Muscle layer of colon (tissue), 2 donors: ENCODE data around the gene FBXL16.
"Not testable (repeated sequence)": the region's sequence is repeated elsewhere in the genome, so short reads cannot be mapped to it uniquely, and the experiment has no call there.

Experiments
- H3K27ac ChIP-seq: one replicate; pipeline ENCODE4 v1.7.0; 2013; ENCODE audit warnings: low read depth, mild to moderate bottlenecking, low read length, moderate library complexity
- H3K27me3 ChIP-seq, 2 donors: one replicate each; pipeline ENCODE4 v1.7.0; 2013; ENCODE audit warnings: low read length in 2 of 2, mild to moderate bottlenecking in 2 of 2; ENCODE audit not compliant: insufficient read depth in 2 of 2, control insufficient read depth in 1 of 2
- H3K36me3 ChIP-seq: one replicate; pipeline ENCODE4 v1.7.0; 2013; ENCODE audit warnings: mild to moderate bottlenecking, low read length; ENCODE audit not compliant: insufficient read depth
- H3K4me1 ChIP-seq: one replicate; pipeline ENCODE4 v1.7.0; 2013; ENCODE audit warnings: mild to moderate bottlenecking, low read length; ENCODE audit not compliant: insufficient read depth
- H3K4me3 ChIP-seq, 2 donors: one replicate each; pipeline ENCODE4 v1.7.0; 2013; ENCODE audit warnings: low read length in 2 of 2, low read depth in 1 of 2, mild to moderate bottlenecking in 1 of 2, moderate library complexity in 1 of 2
- H3K9ac ChIP-seq: one replicate; pipeline ENCODE4 v1.7.0; 2013; ENCODE audit warnings: low read length
- H3K9me3 ChIP-seq: one replicate; pipeline ENCODE4 v1.7.0; 2013; ENCODE audit warnings: mild to moderate bottlenecking, low read length
- donor health status: abdominal sarcoma.
- donor health status: Adenocarcinoma of cecum.

FBXL16 gene

DNA sequence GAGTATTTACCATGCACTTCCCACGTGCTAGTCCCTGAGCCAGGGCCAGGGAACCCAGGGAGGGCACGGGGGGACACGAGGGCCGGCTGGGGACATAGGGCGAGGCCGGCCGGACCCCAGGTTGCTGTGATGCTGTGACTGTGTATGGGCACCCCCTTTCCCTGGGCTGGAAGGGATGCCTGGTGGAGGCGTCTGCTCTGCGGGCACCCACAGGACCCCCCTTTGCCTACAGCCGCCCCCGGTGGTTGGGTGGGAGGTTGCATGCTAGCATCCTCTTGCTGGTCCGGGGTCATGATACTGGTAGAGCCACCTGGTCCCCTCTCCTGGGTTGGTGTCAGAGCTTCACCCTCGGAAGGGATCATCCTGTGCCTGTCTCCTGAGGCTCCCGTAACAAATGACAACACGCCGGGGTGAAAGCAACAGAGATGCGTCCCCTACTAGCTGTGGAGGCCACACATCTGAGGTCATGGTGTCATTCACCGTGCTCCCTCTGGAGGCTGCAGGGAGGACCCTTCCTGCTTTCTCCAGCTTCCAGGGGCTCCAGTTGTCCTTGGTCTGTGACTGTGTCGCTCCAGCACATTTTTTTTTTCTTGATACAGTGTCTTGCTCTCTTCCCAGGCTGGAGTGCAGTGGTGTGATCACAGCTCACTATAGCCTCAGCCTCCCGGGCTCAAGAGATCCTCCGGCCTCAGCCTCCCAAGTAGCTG, 38.3 kb upstream of the FBXL16 start:
- H3K9ac ChIP-seq = no peak overlapping the region
- H3K36me3 ChIP-seq = no peaks in the 10 kb centered on the region
- no peak overlapping the region for H3K27ac ChIP-seq
- peaks cover 0 to 3% of the 10 kb centered on the region in 2 donors for H3K27me3 ChIP-seq
- no peaks in the 10 kb centered on the region for H3K9me3 ChIP-seq
- peaks cover 10% of the 10 kb centered on the region for H3K4me1 ChIP-seq
- H3K4me3 ChIP-seq = no peak overlapping the region

- not testable (repeated sequence) for H3K4me3 ChIP-seq
Observed at GRCh38 chr16:742894-743293, 37.3 kb upstream of the FBXL16 start.

DNA sequence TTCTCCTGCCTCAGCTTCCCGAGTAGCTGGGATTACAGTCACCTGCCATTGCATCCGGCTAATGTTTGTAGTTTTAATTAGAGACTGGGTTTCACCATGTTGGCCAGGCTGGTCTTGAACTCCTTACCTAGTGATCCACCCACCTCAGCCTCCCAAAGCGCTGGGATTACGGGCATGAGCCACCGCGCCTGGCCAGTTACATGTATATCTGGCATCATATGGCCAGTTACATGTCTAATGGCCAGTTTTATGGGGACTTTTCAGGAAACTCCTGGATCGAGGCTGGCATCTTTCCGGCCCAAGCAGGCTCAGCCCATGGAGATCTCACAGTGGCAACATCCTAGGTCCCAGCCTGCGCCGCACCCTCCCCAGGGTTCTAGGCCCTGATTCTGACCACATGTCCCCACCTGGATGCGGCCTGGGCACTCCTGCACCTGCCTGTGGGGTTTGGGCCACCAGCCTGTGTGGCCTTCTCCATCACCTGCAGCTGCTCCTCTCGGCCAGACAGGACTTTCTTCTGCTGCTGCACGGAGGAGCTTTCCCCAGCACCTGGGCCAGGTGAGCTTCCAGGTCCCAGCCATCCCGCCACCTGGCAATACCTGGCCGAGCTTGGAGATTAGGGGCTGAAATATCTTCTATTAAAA, 36.5 kb upstream of the FBXL16 start:
- Histone ChIP-seq H3K9ac (no peak overlapping the region), H3K27ac (no peak overlapping the region), H3K4me1 (peaks cover 10% of the 10 kb centered on the region), H3K36me3 (peaks cover 9% of the 10 kb centered on the region), H3K4me3 (no peak overlapping the region), H3K27me3 (peaks cover 0 to 3% of the 10 kb centered on the region in 2 donors), H3K9me3 (no peaks in the 10 kb centered on the region)

More at GRCh38 chr16:742894-743293, 37.3 kb upstream of the FBXL16 start:
- H3K4me1 ChIP-seq, H3K9ac ChIP-seq, H3K27me3 ChIP-seq, H3K36me3 ChIP-seq, H3K9me3 ChIP-seq, H3K27ac ChIP-seq: not testable (repeated sequence)

DNA sequence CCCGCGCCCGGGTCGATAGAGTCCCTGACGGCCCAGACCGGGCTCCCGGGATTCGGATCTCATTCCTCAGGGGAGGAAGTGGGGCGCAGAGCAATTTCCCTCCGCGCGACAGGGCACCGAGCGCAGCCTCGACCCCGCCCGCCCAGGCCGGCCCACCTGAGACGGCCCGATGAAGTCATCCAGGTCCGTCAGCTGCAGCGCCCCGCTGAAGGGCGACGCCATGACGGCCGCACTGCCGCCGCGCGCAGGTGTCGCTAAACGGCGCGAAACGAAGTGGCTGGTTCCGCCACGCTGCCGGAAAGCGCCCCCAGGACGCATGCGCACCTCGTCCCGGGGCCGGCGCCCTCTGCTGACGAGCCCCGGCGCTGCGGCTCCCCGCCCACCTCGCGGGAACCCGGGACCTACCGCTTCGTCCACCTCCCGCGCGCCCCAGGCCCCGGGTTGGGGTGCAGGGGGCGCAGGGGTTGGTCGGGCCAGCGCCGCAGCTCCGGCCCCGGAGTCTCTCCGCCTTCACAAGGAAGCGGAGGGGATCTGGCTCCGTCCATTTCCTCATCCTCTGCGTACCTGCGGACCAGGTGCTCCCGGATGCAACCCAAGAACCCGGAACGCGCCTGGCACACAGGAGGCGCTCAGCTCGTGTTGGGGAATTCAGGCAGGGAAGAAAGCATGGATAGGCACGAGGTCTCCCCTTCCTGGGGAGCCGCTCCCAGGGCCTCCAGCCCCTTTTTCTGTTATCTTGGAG, 35.3 kb upstream of the FBXL16 start, which contains the start of gene CIAO3:
Gene CIAO3, minus strand, starts transcription at position 234 of the 742 bp plus-strand sequence. Its CDS starts 12 bp downstream, at position 222.
- Histone ChIP-seq H3K36me3 (peaks cover 13% of the 10 kb centered on the region), H3K9ac (peak within 1 kb of the TSS; percentile 27), H3K27ac (peak within 1 kb of the TSS; percentile 82), H3K4me1 (peaks cover 10% of the 10 kb centered on the region), H3K9me3 (no peaks in the 10 kb centered on the region), H3K4me3 (peak within 1 kb of the TSS; percentile 72 to 97), H3K27me3 (peaks cover 0 to 3% of the 10 kb centered on the region in 2 donors)

DNA sequence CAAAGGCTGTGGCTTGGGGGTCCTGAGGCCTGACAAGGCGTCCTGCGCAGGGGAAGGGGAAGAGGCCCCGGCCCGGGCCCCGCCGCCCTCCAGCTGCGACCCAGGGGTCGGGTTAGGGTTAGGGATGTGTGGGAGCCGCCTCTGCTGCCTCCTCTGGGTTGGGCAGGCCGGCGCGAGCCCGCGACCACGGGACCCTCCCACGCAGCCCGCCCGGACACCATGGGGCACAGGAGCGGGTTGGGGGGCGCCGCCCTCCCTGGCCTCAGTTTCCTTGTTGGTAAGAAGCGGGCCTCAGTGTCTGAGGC, 34.8 kb upstream of the FBXL16 start:
- peak overlapping the region; percentile 27 for H3K9ac ChIP-seq
- peaks cover 17% of the 10 kb centered on the region for H3K36me3 ChIP-seq
- H3K4me1 ChIP-seq = peaks cover 10% of the 10 kb centered on the region
- peaks cover 0 to 3% of the 10 kb centered on the region in 2 donors for H3K27me3 ChIP-seq
- H3K9me3 ChIP-seq = no peaks in the 10 kb centered on the region
- H3K4me3 ChIP-seq = peak overlapping the region; percentile 72 to 97
- peak overlapping the region; percentile 82 for H3K27ac ChIP-seq

DNA sequence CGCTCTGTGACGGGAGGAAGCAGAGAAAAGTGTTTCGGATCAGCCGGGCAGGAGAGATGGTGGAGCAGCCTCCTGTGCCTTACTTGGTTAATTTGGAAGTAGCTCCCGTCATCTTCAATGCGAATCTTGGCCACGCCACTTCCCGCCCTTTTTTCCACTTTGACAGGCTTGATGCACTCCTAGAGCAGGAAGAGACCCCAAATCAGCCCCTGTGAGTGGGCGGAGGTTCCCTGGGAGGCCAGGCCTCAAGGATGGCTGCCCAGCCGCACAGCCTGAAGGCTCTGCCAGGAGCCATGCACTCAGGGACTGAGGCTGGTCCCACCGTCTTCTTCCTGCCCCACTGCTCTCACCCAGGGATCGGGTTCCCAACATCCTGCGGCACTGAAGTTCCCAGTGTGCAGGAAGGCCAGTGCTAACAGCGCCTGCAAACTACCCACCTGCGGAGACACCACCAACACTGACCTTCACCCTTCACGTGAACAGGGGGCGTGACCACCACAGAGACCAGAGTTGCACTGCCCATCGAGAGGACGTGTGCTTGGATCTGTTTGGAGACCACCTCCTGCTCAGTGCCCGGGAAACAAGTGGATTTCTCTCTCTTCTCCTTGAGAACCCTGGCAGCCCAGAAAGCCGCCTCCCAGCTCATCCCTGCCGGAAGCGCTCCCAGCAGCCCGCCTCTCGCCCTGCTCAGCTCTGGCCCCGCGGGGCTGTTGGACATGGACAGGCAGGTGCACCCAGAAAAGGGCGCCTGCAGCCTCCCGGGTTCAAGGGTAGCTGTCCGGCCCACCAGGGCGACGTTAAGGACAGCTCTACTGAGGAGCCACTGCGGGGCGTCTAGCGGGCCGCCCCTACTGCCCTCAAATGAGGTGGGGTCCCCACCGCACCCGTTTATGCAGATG, 34.2 kb upstream of the FBXL16 start:
- Histone ChIP-seq H3K9ac (peak overlapping the region; percentile 27), H3K9me3 (no peaks in the 10 kb centered on the region), H3K27ac (peak overlapping the region; percentile 82), H3K4me3 (peak overlapping the region; percentile 72 to 97), H3K4me1 (peaks cover 10% of the 10 kb centered on the region), H3K27me3 (peaks cover 0 to 3% of the 10 kb centered on the region in 2 donors), H3K36me3 (peaks cover 21% of the 10 kb centered on the region)

- Histone ChIP-seq H3K4me3 (no peak overlapping the region), H3K9ac (no peak overlapping the region), H3K27ac (no peak overlapping the region), H3K9me3 (no peaks in the 10 kb centered on the region), H3K4me1 (peaks cover 10% of the 10 kb centered on the region), H3K27me3 (no peaks in the 10 kb centered on the region), H3K36me3 (peaks cover 25% of the 10 kb centered on the region)
Observed at GRCh38 chr16:736936-737481, 31.4 kb upstream of the FBXL16 start.

DNA sequence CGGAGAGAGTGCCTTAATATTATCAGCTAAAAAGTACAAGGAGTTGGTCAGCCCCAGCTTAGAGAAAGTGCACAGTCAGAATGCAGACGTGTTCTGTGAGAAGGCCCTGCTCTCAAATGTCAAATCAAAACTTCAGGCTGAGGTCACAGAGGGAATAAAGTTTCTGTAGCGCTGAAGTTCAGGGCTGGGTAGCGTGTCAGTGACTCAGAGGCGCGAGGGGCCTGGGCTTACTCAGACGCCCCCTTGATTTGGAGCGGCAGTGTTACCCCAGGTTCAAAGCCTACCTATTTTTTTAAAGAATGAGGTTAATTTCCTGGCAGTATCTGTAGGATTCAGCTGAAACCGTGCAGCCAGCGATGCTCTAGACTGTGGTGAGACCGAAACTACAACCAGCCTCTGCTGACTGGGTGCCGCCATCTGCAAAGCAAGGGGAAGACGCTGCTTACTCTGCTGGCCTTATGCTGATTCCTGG, 30.4 kb upstream of the FBXL16 start:
- Histone ChIP-seq H3K4me1 (peaks cover 7% of the 10 kb centered on the region), H3K4me3 (no peak overlapping the region), H3K36me3 (peaks cover 26% of the 10 kb centered on the region), H3K27me3 (no peaks in the 10 kb centered on the region), H3K27ac (no peak overlapping the region), H3K9me3 (no peaks in the 10 kb centered on the region), H3K9ac (no peak overlapping the region)

GRCh38 chr16:734981-735881, 29.6 kb upstream of the FBXL16 start:
- H3K9me3 ChIP-seq = no peaks in the 10 kb centered on the region
- peaks cover 26% of the 10 kb centered on the region for H3K36me3 ChIP-seq
- no peak overlapping the region for H3K27ac ChIP-seq
- no peak overlapping the region for H3K4me3 ChIP-seq
- no peaks in the 10 kb centered on the region for H3K27me3 ChIP-seq
- H3K4me1 ChIP-seq = peaks cover 7% of the 10 kb centered on the region
- H3K9ac ChIP-seq = no peak overlapping the region
